NCI-H2081 treated with DMSO at 0.1 percent for 48 hours (cell line): Measurements from ENCODE around the gene ARSD.
"Not testable (repeated sequence)": the region's sequence is repeated elsewhere in the genome, so short reads cannot be mapped to it uniquely, and the experiment has no call there.

Experiments used
- DNase-seq: peaks from one replicate; lab custom pipeline; 2025; lab: John Stamatoyannopoulos, UW

ARSD gene

GRCh38 chrX:2892816-2893215, 36.3 kb downstream of the ARSD start:
- DNase-seq = no peak

GRCh38 chrX:2890536-2891460, 38.3 kb downstream of the ARSD start:
- not testable (repeated sequence) for DNase-seq

- not testable (repeated sequence) for DNase-seq
Measured at GRCh38 chrX:2889706-2890490, 39.2 kb downstream of the ARSD start.

- no peak for DNase-seq
Measured at GRCh38 chrX:2889045-2889605, 40.0 kb downstream of the ARSD start.

GRCh38 chrX:2888309-2888708, 40.8 kb downstream of the ARSD start:
- no peak for DNase-seq

GRCh38 chrX:2883770-2884169, 45.4 kb downstream of the ARSD start:
- no peak for DNase-seq

GRCh38 chrX:2879670-2880069, 49.5 kb downstream of the ARSD start:
- DNase-seq = no peak

- no peak for DNase-seq
Measured at GRCh38 chrX:2878563-2878962, 50.6 kb downstream of the ARSD start.

- DNase-seq = no peak
Measured at GRCh38 chrX:2875798-2876399, 53.2 kb downstream of the ARSD start.

GRCh38 chrX:2875136-2875481, 54.0 kb downstream of the ARSD start:
- DNase-seq = no peak

- no peak for DNase-seq
Measured at GRCh38 chrX:2874222-2875135, 54.7 kb downstream of the ARSD start.

GRCh38 chrX:2872671-2873277, 56.4 kb downstream of the ARSD start:
- no peak for DNase-seq

- no peak for DNase-seq
Measured at GRCh38 chrX:2871831-2872230, 57.3 kb downstream of the ARSD start.

GRCh38 chrX:2870650-2871049, 58.5 kb downstream of the ARSD start:
- DNase-seq = no peak

GRCh38 chrX:2867206-2867605, 61.9 kb downstream of the ARSD start:
- no peak for DNase-seq

- no peak for DNase-seq
Measured at GRCh38 chrX:2863646-2864045, 65.5 kb downstream of the ARSD start.

- DNase-seq = no peak
Measured at GRCh38 chrX:2862404-2862803, 66.7 kb downstream of the ARSD start.

- DNase-seq = no peak
Measured at GRCh38 chrX:2859197-2859797, 69.8 kb downstream of the ARSD start.

- no peak for DNase-seq
Measured at GRCh38 chrX:2857566-2857965, 71.6 kb downstream of the ARSD start.

GRCh38 chrX:2855761-2856160, 73.4 kb downstream of the ARSD start:
- DNase-seq = no peak

- DNase-seq = no peak
Measured at GRCh38 chrX:2854918-2855317, 74.2 kb downstream of the ARSD start.
